ENCODE results near the gene KCNQ1.

Gene KCNQ1

DNA sequence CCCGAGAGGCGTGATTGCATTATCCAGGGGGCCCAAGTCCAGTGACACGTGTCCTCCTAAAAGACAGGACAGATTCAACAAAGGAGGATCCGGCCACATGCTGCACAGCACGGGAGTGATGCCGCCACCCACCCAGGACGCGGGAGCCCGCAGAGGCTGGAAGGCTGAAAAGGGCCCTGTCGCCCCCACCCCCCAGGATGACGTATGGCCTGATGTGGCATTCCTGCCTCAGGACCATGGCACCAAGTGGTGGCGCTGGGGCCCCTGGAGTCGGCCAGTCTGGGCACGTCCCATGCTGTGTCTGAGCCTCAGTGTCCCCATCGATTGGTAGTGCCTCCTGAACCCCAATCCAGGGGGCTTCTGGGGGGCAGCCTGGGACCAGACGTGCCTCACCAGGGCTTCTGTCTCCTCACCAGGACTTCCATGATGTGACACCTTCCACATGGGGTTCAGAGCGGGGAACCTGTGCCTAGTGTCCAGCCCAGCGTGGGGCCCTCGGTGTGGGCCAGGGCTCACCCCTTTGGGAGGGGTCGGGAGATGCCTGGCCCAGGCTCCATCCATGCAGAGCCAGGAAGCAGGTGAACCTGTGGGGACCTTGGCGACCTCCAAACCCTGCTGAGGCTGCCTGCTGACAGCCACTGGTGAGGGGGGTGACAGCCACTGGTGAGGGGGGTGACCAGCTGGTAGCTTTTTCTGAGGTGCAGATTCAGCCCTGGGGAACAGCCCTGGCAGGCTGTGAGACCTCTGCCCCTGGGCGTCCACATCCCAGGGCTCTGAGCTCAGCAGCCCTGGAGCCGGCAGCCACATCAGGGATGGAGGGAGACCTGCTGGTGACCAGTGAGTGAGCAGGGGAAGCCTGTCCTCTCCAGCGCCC, 75.3 kb downstream of the KCNQ1 start:
- DNase-seq (ENCODE audit: low spot score) (no peak), ATAC-seq (ENCODE audit: low read depth) (no peak)
- Histone ChIP-seq H3K36me3 (ENCODE audit: low read depth) (no peaks in the 10 kb centered on the region), H3K4me3 (ENCODE audit: severe bottlenecking) (no peak overlapping the region), H3K4me1 (ENCODE audit: insufficient read depth, poor library complexity, severe bottlenecking) (no peaks in the 10 kb centered on the region), H3K27me3 (ENCODE audit: insufficient read depth, poor library complexity, severe bottlenecking) (no peaks in the 10 kb centered on the region), H3K9me3 (ENCODE audit: severe bottlenecking) (no peaks in the 10 kb centered on the region), H3K27ac (ENCODE audit: poor library complexity, severe bottlenecking) (no peak overlapping the region)
- TF ChIP-seq, protein P1, sequence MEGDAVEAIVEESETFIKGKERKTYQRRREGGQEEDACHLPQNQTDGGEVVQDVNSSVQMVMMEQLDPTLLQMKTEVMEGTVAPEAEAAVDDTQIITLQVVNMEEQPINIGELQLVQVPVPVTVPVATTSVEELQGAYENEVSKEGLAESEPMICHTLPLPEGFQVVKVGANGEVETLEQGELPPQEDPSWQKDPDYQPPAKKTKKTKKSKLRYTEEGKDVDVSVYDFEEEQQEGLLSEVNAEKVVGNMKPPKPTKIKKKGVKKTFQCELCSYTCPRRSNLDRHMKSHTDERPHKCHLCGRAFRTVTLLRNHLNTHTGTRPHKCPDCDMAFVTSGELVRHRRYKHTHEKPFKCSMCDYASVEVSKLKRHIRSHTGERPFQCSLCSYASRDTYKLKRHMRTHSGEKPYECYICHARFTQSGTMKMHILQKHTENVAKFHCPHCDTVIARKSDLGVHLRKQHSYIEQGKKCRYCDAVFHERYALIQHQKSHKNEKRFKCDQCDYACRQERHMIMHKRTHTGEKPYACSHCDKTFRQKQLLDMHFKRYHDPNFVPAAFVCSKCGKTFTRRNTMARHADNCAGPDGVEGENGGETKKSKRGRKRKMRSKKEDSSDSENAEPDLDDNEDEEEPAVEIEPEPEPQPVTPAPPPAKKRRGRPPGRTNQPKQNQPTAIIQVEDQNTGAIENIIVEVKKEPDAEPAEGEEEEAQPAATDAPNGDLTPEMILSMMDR (IDR thresholded peaks at IDR 0.05; ENCODE audit: poor library complexity, severe bottlenecking): no peak

DNA sequence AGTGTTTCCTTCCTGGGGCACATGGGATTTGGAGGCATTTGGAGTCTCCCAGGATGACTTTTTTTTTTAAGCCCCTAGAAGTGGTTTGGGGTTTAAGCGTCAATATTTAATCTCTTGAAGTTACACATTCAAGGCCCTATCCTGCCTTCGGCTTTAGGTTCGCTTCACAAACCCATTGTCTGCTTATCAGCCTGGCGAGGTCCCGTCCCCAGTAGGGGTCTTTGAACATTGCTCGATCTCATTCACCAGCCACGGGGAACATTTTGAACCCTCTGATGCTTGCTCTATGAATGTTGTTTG, 75.9 kb downstream of the KCNQ1 start:
- no peak for ATAC-seq (ENCODE audit: low read depth)
- Histone ChIP-seq H3K9me3 (ENCODE audit: severe bottlenecking) (no peaks in the 10 kb centered on the region), H3K27me3 (ENCODE audit: insufficient read depth, poor library complexity, severe bottlenecking) (no peaks in the 10 kb centered on the region), H3K27ac (ENCODE audit: poor library complexity, severe bottlenecking) (no peak overlapping the region), H3K4me1 (ENCODE audit: insufficient read depth, poor library complexity, severe bottlenecking) (no peaks in the 10 kb centered on the region), H3K4me3 (ENCODE audit: severe bottlenecking) (no peak overlapping the region), H3K36me3 (ENCODE audit: low read depth) (no peaks in the 10 kb centered on the region)
- no peak for DNase-seq (ENCODE audit: low spot score)
- TF ChIP-seq, protein P1 (IDR thresholded peaks at IDR 0.05; ENCODE audit: poor library complexity, severe bottlenecking): no peak

DNA sequence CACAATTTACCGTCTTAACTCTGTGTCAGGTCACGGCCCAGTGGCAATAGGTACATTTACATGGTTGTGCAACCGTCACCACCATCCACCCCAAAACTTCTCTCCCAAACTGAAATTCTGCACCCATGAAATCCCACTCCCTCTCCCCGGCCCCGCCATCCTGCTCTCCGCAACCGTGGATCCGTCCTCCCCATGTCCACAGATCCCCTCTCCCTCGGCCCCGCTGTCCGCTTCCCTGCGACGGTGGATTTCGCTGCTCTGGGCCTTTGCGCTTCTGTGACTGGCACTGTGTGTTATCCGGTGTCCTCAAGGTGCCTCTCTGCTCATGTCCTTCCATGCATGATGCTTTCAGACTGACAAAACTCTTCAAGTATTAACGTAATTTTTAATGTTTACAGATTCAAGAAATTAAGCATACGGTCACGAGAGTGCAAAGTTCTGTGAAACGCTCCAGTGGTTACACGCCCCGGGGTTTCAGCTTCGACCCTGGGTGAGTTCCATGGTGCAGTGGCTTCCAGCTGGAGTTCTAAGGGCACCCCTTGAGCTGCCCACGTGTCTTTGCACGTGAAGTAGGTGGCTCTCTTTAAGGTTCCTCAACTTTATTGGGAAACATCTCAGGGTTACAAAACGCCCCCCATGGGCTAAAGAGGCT, 76.4 kb downstream of the KCNQ1 start:
- H3K27me3 ChIP-seq (ENCODE audit: insufficient read depth, poor library complexity, severe bottlenecking): no peaks in the 10 kb centered on the region
- no peak for DNase-seq (ENCODE audit: low spot score)
- H3K36me3 ChIP-seq (ENCODE audit: low read depth): no peaks in the 10 kb centered on the region
- TF ChIP-seq, protein P1 (IDR thresholded peaks at IDR 0.05; ENCODE audit: poor library complexity, severe bottlenecking): no peak
- no peaks in the 10 kb centered on the region for H3K4me1 ChIP-seq (ENCODE audit: insufficient read depth, poor library complexity, severe bottlenecking)
- ATAC-seq (ENCODE audit: low read depth): no peak
- H3K9me3 ChIP-seq (ENCODE audit: severe bottlenecking): no peaks in the 10 kb centered on the region
- no peak overlapping the region for H3K27ac ChIP-seq (ENCODE audit: poor library complexity, severe bottlenecking)
- H3K4me3 ChIP-seq (ENCODE audit: severe bottlenecking): no peak overlapping the region

DNA sequence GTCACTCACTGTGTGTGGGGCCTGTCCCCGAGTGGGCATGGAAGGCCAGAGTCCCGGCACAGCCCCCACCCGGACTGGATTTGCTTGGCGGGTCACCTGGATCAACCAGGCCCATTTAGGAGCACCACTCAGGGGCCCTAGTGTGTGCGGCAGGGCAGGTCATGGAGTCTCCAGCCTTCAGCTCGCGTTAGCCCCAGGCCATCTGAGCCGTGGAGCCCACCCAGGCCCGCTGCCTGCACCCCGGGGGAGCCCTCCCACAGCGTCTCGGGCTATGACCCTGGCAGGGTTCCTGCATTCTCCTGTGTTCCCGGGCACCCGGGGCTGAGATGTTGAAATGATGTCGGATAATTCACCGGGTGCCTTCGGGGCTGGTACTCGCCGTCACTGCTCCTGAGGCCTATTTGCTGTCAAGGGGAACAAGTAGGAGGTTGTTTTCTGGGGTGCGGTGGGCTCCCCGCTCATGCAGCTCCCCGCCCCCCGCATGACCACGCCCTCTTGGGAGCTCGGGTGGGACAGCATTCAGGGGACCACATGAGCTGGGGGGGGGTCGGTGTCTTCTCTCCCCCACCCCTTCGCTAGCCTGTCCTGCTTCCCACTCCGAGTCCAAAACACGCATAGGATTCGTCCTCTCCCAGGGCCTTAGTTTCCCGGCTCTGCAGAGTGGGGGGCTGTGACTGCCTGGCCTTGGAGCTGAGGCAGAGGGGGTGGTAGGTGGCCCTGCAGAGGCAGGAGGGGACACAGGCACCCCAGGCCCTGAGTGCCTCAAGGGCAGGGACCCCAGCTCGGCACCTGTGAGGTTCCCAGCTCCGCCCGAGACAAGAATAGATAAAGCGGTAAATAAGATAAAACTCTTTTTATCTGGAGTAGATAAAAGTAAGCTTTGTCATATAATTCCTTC, 77.2 kb downstream of the KCNQ1 start:
- ATAC-seq (ENCODE audit: low read depth): no peak
- Histone ChIP-seq H3K4me3 (ENCODE audit: severe bottlenecking) (no peak overlapping the region), H3K27ac (ENCODE audit: poor library complexity, severe bottlenecking) (no peak overlapping the region), H3K9me3 (ENCODE audit: severe bottlenecking) (no peaks in the 10 kb centered on the region), H3K36me3 (ENCODE audit: low read depth) (no peaks in the 10 kb centered on the region), H3K27me3 (ENCODE audit: insufficient read depth, poor library complexity, severe bottlenecking) (no peaks in the 10 kb centered on the region), H3K4me1 (ENCODE audit: insufficient read depth, poor library complexity, severe bottlenecking) (no peaks in the 10 kb centered on the region)
- TF ChIP-seq, protein P1 (IDR thresholded peaks at IDR 0.05; ENCODE audit: poor library complexity, severe bottlenecking): no peak
- peak; percentile 60 for DNase-seq (ENCODE audit: low spot score)
